ENCODE data around the gene RGS6.

Gene RGS6

GRCh38 chr14:72054911-72055310 lies 122.7 kb downstream of the RGS6 start:
- no peak for TF ChIP-seq EZH2 (IDR thresholded peaks at IDR 0.05; ENCODE audit: borderline replicate concordance, low read length)
- TF ChIP-seq CTCF (IDR thresholded peaks at IDR 0.05; ENCODE audit: low read length) = no peak
- Histone ChIP-seq H3K4me2 (ENCODE audit: low read length) (no peak overlapping the region), H3K27ac (ENCODE audit: low read depth, low read length, poor library complexity, severe bottlenecking) (no peak overlapping the region), H4K20me1 (ENCODE audit: insufficient read depth, low read length) (no peaks in the 10 kb centered on the region), H3K4me1 (ENCODE audit: insufficient read depth, low read length, severe bottlenecking) (no peaks in the 10 kb centered on the region), H2AFZ (ENCODE audit: low read length) (no peak overlapping the region), H3K36me3 (ENCODE audit: insufficient read depth, low read length) (no peaks in the 10 kb centered on the region), H3K9me2 (ENCODE audit: low read depth, low read length) (no peaks in the 10 kb centered on the region), H3K79me2 (ENCODE audit: insufficient read depth, low read length) (no peaks in the 10 kb centered on the region), H3K9me3 (ENCODE audit: low read length) (no peaks in the 10 kb centered on the region), H3K4me3 (ENCODE audit: low read depth, low read length, poor library complexity, severe bottlenecking) (no peak overlapping the region), H3F3A (ENCODE audit: insufficient read depth, low read length) (no peaks in the 10 kb centered on the region), H3K9ac (ENCODE audit: low read length) (no peak overlapping the region), H3K27me3 (ENCODE audit: insufficient read depth, low read length) (no peaks in the 10 kb centered on the region)

DNA sequence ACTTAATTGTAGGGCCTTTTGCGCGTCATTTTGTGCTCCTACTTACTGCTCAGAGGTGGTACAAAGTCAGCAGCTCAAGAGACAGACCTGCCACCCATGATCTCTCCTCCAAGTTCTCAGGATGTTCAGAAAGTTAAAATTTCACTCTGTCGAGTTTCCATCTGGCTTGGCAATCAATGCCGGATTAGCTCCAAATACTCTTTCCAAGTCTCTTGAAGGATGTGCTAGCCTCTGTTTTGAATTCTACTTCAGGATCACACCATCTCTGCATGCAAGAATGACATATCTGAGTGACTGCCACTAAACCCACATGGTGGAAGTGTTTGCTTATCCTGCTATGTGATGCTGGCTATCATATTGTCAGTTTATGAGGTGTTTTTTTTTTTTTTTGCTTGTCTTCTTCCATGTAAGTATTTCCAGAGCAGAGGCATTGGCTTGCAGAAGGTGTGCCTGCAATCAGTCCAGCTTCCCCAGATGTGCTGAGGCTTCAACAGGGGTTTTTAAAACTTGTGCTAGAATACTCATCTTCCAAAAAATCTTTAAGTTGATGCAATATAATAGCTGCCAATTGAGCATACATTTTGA lies 125.6 kb downstream of the RGS6 start:
- no peak overlapping the region for H3K4me3 ChIP-seq (ENCODE audit: low read depth, low read length, poor library complexity, severe bottlenecking)

GRCh38 chr14:72060460-72060859 lies 128.2 kb downstream of the RGS6 start:
- no peak for TF ChIP-seq CTCF (IDR thresholded peaks at IDR 0.05; ENCODE audit: low read length)
- no peak for TF ChIP-seq EZH2 (IDR thresholded peaks at IDR 0.05; ENCODE audit: borderline replicate concordance, low read length)
- Histone ChIP-seq H3K9me2 (ENCODE audit: low read depth, low read length) (no peaks in the 10 kb centered on the region), H3K36me3 (ENCODE audit: insufficient read depth, low read length) (no peaks in the 10 kb centered on the region), H3K9me3 (ENCODE audit: low read length) (no peaks in the 10 kb centered on the region), H3K27ac (ENCODE audit: low read depth, low read length, poor library complexity, severe bottlenecking) (no peak overlapping the region), H3K9ac (ENCODE audit: low read length) (no peak overlapping the region), H3K4me3 (ENCODE audit: low read depth, low read length, poor library complexity, severe bottlenecking) (no peak overlapping the region), H4K20me1 (ENCODE audit: insufficient read depth, low read length) (no peaks in the 10 kb centered on the region), H3K79me2 (ENCODE audit: insufficient read depth, low read length) (no peaks in the 10 kb centered on the region), H3F3A (ENCODE audit: insufficient read depth, low read length) (no peaks in the 10 kb centered on the region), H3K4me2 (ENCODE audit: low read length) (no peak overlapping the region), H2AFZ (ENCODE audit: low read length) (no peak overlapping the region), H3K4me1 (ENCODE audit: insufficient read depth, low read length, severe bottlenecking) (no peaks in the 10 kb centered on the region), H3K27me3 (ENCODE audit: insufficient read depth, low read length) (no peaks in the 10 kb centered on the region)

More for the DNA sequence above, 125.6 kb downstream of the RGS6 start:
- no peaks in the 10 kb centered on the region for H4K20me1 ChIP-seq (ENCODE audit: insufficient read depth, low read length)
- no peaks in the 10 kb centered on the region for H3K4me1 ChIP-seq (ENCODE audit: insufficient read depth, low read length, severe bottlenecking)
- no peaks in the 10 kb centered on the region for H3K9me2 ChIP-seq (ENCODE audit: low read depth, low read length)
- no peak overlapping the region for H3K9ac ChIP-seq (ENCODE audit: low read length)
- TF ChIP-seq CTCF (IDR thresholded peaks at IDR 0.05; ENCODE audit: low read length) (no peak), EZH2 (IDR thresholded peaks at IDR 0.05; ENCODE audit: borderline replicate concordance, low read length) (no peak)
- no peaks in the 10 kb centered on the region for H3K27me3 ChIP-seq (ENCODE audit: insufficient read depth, low read length)
- no peaks in the 10 kb centered on the region for H3K9me3 ChIP-seq (ENCODE audit: low read length)
- H3K4me2 ChIP-seq (ENCODE audit: low read length) = no peak overlapping the region
- H3F3A ChIP-seq (ENCODE audit: insufficient read depth, low read length) = no peaks in the 10 kb centered on the region
- no peak overlapping the region for H2AFZ ChIP-seq (ENCODE audit: low read length)
- H3K79me2 ChIP-seq (ENCODE audit: insufficient read depth, low read length) = no peaks in the 10 kb centered on the region
- no peaks in the 10 kb centered on the region for H3K36me3 ChIP-seq (ENCODE audit: insufficient read depth, low read length)
- no peak overlapping the region for H3K27ac ChIP-seq (ENCODE audit: low read depth, low read length, poor library complexity, severe bottlenecking)

Data from OCI-LY1 (cell line).